H1 (cell line): ENCODE measurements around the gene CTNNA3.

Source experiments
- ATF3 ChIP-seq: IDR thresholded peaks from 2 replicates; pipeline ENCODE4 v1.6.1; 2011; ENCODE audit warnings: low read depth, mild to moderate bottlenecking, low read length; ENCODE audit not compliant: insufficient read depth
- BRCA1 ChIP-seq: IDR thresholded peaks from 2 replicates; pipeline ENCODE4 v1.6.1; 2012; ENCODE audit warnings: low read depth, low read length, improper control_type of control experiment
- EZH2 ChIP-seq: fragments of 200-600 bp; sonication (generic); IDR thresholded peaks from 2 replicates; pipeline ENCODE4 v1.7.1; 2012; ENCODE audit warnings: low read depth, mild to moderate bottlenecking, moderate library complexity, low read length, inconsistent platforms; ENCODE audit not compliant: severe bottlenecking
- FOSL1 ChIP-seq: IDR thresholded peaks from 2 replicates; pipeline ENCODE4 v1.6.1; 2011; ENCODE audit warnings: mild to moderate bottlenecking, low read depth, low read length, moderate library complexity; ENCODE audit not compliant: insufficient read depth
- SIX5 ChIP-seq: IDR thresholded peaks from 2 replicates; pipeline ENCODE4 v1.6.1; 2011; ENCODE audit warnings: mild to moderate bottlenecking, low read depth, low read length
- TAF1 ChIP-seq: IDR thresholded peaks from 2 replicates; pipeline ENCODE4 v1.6.1; 2011; ENCODE audit warnings: mild to moderate bottlenecking, low read depth, low read length
- TF ChIP-seq, protein P1 (sequence below): IDR thresholded peaks from 2 replicates; pipeline ENCODE4 v1.6.1; 2012; ENCODE audit warnings: inconsistent platforms

- TF ChIP-seq FOSL1 (no peak), ATF3 (no peak), EZH2 (no peak), TAF1 (no peak), SIX5 (no peak), BRCA1 (no peak)
- TF ChIP-seq, protein P1, sequence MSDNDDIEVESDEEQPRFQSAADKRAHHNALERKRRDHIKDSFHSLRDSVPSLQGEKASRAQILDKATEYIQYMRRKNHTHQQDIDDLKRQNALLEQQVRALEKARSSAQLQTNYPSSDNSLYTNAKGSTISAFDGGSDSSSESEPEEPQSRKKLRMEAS: no peak
Observed at GRCh38 chr10:65968437-65968836, 1727.6 kb downstream of the CTNNA3 start.
